GM12892 (cell line): ENCODE measurements around the gene STK32C.

ENCODE experiments used
- POLR2A ChIP-seq: IDR thresholded peaks from 2 replicates; pipeline ENCODE4 v1.6.1; 2011; ENCODE audit warnings: low read depth, low read length, control low read depth
- POLR2AphosphoS5 ChIP-seq: IDR thresholded peaks from 2 replicates; pipeline ENCODE4 v1.6.1; 2011; ENCODE audit warnings: low read depth, low read length, control low read depth
- TAF1 ChIP-seq: IDR thresholded peaks from 2 replicates; pipeline ENCODE4 v1.6.1; 2011; ENCODE audit warnings: low read depth, mild to moderate bottlenecking, control low read depth, low read length, borderline replicate concordance

DNA sequence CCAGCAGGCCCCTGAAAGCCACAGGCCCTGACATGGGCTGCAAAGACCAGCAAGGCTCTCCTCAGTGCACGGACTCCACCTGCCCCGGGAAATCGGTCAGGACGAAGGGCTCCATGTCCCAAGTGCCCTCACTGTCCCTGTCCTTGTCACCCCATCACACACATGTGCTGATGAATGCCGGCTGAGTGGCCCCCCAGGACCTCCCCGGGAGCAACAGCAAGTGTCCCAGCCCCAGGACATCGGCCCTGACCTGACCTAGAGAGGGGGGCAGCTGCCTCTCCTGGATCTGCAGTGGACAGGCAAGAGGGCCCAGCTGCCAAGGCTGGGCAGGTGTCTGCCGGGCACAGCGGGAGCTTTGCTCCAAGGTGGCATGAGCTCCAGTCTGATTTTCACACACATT, 49.8 kb downstream of the STK32C start:
- TF ChIP-seq POLR2AphosphoS5 (no peak), POLR2A (no peak), TAF1 (no peak)
